HL-60 (cell line): Measurements from ENCODE around the gene SWI5.

ENCODE experiments used
- CTCF ChIP-seq: IDR thresholded peaks from one replicate; pipeline ENCODE4 v1.5.1; 2011; ENCODE audit warnings: low read length, control low read depth, inconsistent platforms; ENCODE audit not compliant: insufficient read depth
- POLR2AphosphoS5 ChIP-seq: IDR thresholded peaks from 2 replicates; pipeline ENCODE4 v1.6.1; 2012; ENCODE audit warnings: low read depth

- no peak for TF ChIP-seq CTCF
- TF ChIP-seq POLR2AphosphoS5 = no peak
Measured at GRCh38 chr9:128274245-128274644, 1.8 kb upstream of the SWI5 start.
